ENCODE measurements around the gene IGHMBP2.
A peak's percentile ranks its signal among the peaks of the same experiment; 100 is the strongest.
"Not testable (repeated sequence)": the region's sequence is repeated elsewhere in the genome, so short reads cannot be mapped to it uniquely, and the experiment has no call there.

Gene IGHMBP2

GRCh38 chr11:68903288-68904247, at the start of gene IGHMBP2, which contains the start of gene MRPL21:
Gene IGHMBP2 (plus strand): TSS chr11:68903891. CDS start chr11:68903953, 62 bp downstream.
Gene MRPL21 (minus strand): TSS chr11:68903832. CDS start chr11:68903810, 22 bp downstream.
- DNase-seq (ENCODE audit: low read depth in 2 of 2, low spot score in 1 of 2), result peak; percentile 60 to 72

- DNase-seq (ENCODE audit: low read depth in 2 of 2, low spot score in 1 of 2), result no peak
Observed at GRCh38 chr11:68854273-68854958, 49.3 kb upstream of the IGHMBP2 start.

GRCh38 chr11:68855205-68855981, 48.3 kb upstream of the IGHMBP2 start:
- no peak for DNase-seq (ENCODE audit: low read depth in 2 of 2, low spot score in 1 of 2)

GRCh38 chr11:68856425-68857030, 47.2 kb upstream of the IGHMBP2 start:
- DNase-seq (ENCODE audit: low read depth in 2 of 2, low spot score in 1 of 2), result not testable (repeated sequence)

- DNase-seq (ENCODE audit: low read depth in 2 of 2, low spot score in 1 of 2), result no peak
Observed at GRCh38 chr11:68857037-68857586, 46.6 kb upstream of the IGHMBP2 start.

GRCh38 chr11:68859123-68859522, 44.6 kb upstream of the IGHMBP2 start:
- DNase-seq (ENCODE audit: low read depth in 2 of 2, low spot score in 1 of 2), result no peak

- DNase-seq (ENCODE audit: low read depth in 2 of 2, low spot score in 1 of 2), result no peak
Observed at GRCh38 chr11:68862421-68862820, 41.3 kb upstream of the IGHMBP2 start.

GRCh38 chr11:68863553-68864265, 40.0 kb upstream of the IGHMBP2 start:
- DNase-seq (ENCODE audit: low read depth in 2 of 2, low spot score in 1 of 2), result no peak

GRCh38 chr11:68865241-68865640, 38.5 kb upstream of the IGHMBP2 start:
- DNase-seq (ENCODE audit: low read depth in 2 of 2, low spot score in 1 of 2), result no peak

- no peak for DNase-seq (ENCODE audit: low read depth in 2 of 2, low spot score in 1 of 2)
Observed at GRCh38 chr11:68867066-68867465, 36.6 kb upstream of the IGHMBP2 start.

- no peak for DNase-seq (ENCODE audit: low read depth in 2 of 2, low spot score in 1 of 2)
Observed at GRCh38 chr11:68868221-68868835, 35.4 kb upstream of the IGHMBP2 start.

GRCh38 chr11:68870470-68870869, 33.2 kb upstream of the IGHMBP2 start:
- DNase-seq (ENCODE audit: low read depth in 2 of 2, low spot score in 1 of 2), result no peak

- no peak for DNase-seq (ENCODE audit: low read depth in 2 of 2, low spot score in 1 of 2)
Observed at GRCh38 chr11:68872216-68873003, 31.3 kb upstream of the IGHMBP2 start.

GRCh38 chr11:68878022-68878421, 25.7 kb upstream of the IGHMBP2 start:
- no peak for DNase-seq (ENCODE audit: low read depth in 2 of 2, low spot score in 1 of 2)

GRCh38 chr11:68880851-68881250, 22.8 kb upstream of the IGHMBP2 start:
- DNase-seq (ENCODE audit: low read depth in 2 of 2, low spot score in 1 of 2), result no peak

GRCh38 chr11:68881320-68881719, 22.4 kb upstream of the IGHMBP2 start:
- no peak for DNase-seq (ENCODE audit: low read depth in 2 of 2, low spot score in 1 of 2)

GRCh38 chr11:68882391-68882790, 21.3 kb upstream of the IGHMBP2 start:
- no peak for DNase-seq (ENCODE audit: low read depth in 2 of 2, low spot score in 1 of 2)

- DNase-seq (ENCODE audit: low read depth in 2 of 2, low spot score in 1 of 2), result not testable (repeated sequence)
Observed at GRCh38 chr11:68884827-68885226, 18.9 kb upstream of the IGHMBP2 start.

All from stimulated activated CD8-positive, alpha-beta memory T cell treated with anti-CD3 and anti-CD28 coated beads, Interleukin-4, amount 100 ng/mL, for 4 hours (primary cell).